ENCODE results near the gene SKA2.

The SKA2 gene

GRCh38 chr17:59154292-59154720, 680 bp downstream of the SKA2 start:
- peak overlapping the region; percentile 80 for H3K4me3 ChIP-seq (ENCODE audit: low read depth, low read length)
- TF ChIP-seq CTCF (IDR thresholded peaks at IDR 0.05; ENCODE audit: control insufficient read depth, extremely low read depth, insufficient read depth) = no peak
- no peak for DNase-seq (ENCODE audit: low read depth)

DNA sequence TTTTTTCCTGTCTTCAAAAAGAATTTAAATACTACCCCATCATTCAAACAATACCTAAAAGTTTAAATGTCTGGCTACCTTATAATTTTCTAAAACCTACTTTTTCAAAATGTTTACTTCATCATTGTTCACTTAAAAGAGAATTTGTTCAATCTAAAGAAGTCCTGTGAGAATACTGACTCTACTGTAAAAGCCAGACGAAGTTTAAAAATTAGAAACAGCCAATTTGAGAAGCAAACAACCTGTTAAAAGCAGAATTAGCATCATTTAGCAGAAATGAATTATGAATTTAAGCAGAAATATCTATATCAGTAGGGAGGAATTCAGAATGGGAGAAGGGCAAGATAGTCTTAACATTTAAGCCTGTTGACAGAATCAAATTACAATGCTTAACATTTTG, 2.1 kb downstream of the SKA2 start:
- TF ChIP-seq CTCF (IDR thresholded peaks at IDR 0.05; ENCODE audit: control insufficient read depth, extremely low read depth, insufficient read depth) = no peak
- no peak overlapping the region for H3K4me3 ChIP-seq (ENCODE audit: low read depth, low read length)
- no peak for DNase-seq (ENCODE audit: low read depth)

DNA sequence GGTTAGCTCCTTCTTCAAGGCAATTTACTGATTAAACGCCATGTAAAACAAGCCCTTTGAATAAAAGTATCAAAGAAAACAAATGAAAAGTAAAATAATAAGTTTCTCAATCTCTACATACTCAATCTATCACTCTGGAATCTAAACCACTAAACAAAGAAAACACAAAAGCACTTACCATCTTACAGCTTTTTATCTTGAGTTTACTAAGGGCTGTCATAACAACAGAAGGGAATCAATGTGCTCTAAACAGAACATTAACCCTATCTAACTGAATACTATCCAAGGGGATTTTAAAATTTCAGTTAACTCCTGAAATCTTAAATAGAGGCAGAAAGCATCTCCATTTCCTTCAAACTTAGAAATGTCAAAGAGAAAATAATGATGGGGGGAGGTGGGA, 3.4 kb downstream of the SKA2 start:
- H3K4me3 ChIP-seq (ENCODE audit: low read depth, low read length) = no peak overlapping the region

DNA sequence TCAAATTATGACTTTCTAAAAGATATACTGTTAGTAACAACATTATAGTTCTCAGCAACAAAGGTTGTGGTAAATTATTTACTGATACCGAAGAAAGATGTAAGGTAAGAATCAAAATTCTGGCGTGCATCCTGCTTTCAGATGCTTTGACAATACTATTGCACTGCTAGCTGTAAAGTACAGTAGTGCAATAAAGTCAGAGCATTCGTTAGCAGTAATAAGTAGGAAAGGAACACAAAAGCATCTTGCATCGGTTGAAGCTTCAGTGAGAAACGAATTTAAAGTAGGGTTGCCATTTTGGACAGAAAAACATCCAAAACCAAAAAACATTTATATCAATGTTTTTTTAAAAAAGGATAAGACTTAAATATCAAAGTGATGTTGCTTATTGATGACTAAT, 4.0 kb downstream of the SKA2 start:
- H3K4me3 ChIP-seq (ENCODE audit: low read depth, low read length) = no peak overlapping the region
- DNase-seq (ENCODE audit: low read depth) = no peak
- TF ChIP-seq CTCF (IDR thresholded peaks at IDR 0.05; ENCODE audit: control insufficient read depth, extremely low read depth, insufficient read depth) = no peak

More for the DNA sequence above, 3.4 kb downstream of the SKA2 start:
- TF ChIP-seq CTCF (IDR thresholded peaks at IDR 0.05; ENCODE audit: control insufficient read depth, extremely low read depth, insufficient read depth) = no peak
- DNase-seq (ENCODE audit: low read depth) = no peak

GRCh38 chr17:59149841-59150511, 5.0 kb downstream of the SKA2 start:
- no peak for TF ChIP-seq CTCF (IDR thresholded peaks at IDR 0.05; ENCODE audit: control insufficient read depth, extremely low read depth, insufficient read depth)
- H3K4me3 ChIP-seq (ENCODE audit: low read depth, low read length) = no peak overlapping the region
- no peak for DNase-seq (ENCODE audit: low read depth)

DNA sequence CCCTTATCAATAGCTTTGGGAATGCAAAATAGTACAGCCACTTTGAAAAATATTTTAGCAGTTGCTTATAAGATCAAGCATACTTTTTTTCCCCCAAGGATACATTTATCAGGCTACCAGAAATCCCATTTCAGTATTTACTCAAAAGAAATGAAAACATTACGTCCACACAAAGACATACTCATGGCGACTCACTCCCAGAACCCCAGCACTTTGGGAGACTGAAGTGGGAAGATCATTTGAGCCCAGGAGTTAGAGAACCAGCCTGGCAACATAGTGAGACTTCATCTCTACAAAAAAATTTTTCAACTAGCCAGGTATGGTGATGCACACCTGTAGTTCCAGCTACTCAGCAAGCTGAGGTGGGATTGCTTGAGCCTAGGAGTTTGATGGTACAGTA, 5.9 kb downstream of the SKA2 start:
- no peak overlapping the region for H3K4me3 ChIP-seq (ENCODE audit: low read depth, low read length)
- TF ChIP-seq CTCF (IDR thresholded peaks at IDR 0.05; ENCODE audit: control insufficient read depth, extremely low read depth, insufficient read depth) = no peak
- DNase-seq (ENCODE audit: low read depth) = no peak

- no peak overlapping the region for H3K4me3 ChIP-seq (ENCODE audit: low read depth, low read length)
- no peak for TF ChIP-seq CTCF (IDR thresholded peaks at IDR 0.05; ENCODE audit: control insufficient read depth, extremely low read depth, insufficient read depth)
- DNase-seq (ENCODE audit: low read depth) = no peak
Observed at GRCh38 chr17:59145571-59146096, 9.4 kb downstream of the SKA2 start.
